H1 (cell line): ENCODE results near the gene OR1G1. TPM values are rescaled to one million over a fixed set of nuclear protein-coding genes. Genes with fewer than 3 reads are reported as not detected.

ENCODE experiments used
- CTCF ChIA-PET: fragments of 300-600 bp; sonication (Branson Sonifier 250); formaldehyde crosslinking; loops from one replicate; lab custom pipeline; 2021; ENCODE audit not compliant: partially characterized antibody; lab: Charles Lee
- POLR2A ChIA-PET: fragments of 300-600 bp; sonication (Branson Sonifier 250); formaldehyde crosslinking; loops from one replicate; lab custom pipeline; 2021; ENCODE audit warnings: inconsistent platforms; ENCODE audit not compliant: partially characterized antibody; lab: Charles Lee
- DNase-seq, 2 experiments: peaks; one replicate each; pipeline versions ENCODE4 v3.0.0 to v3.0.0-alpha.2; 2010 to 2022; ENCODE audit warnings: low spot score in 2 of 2, low read depth in 1 of 2, mixed read lengths in 1 of 2
- FAIRE-seq: peaks from 2 replicates; lab custom pipeline; 2011; peaks lifted over from hg19 to GRCh38; lab: Jason Lieb, UNC
- H2AFZ ChIP-seq: 2 replicates; pipeline ENCODE4 v1.8.1; 2012; ENCODE audit warnings: low read length, inconsistent platforms
- H2AK5ac ChIP-seq: 2 replicates; pipeline ENCODE4 v1.6.1; 2013; ENCODE audit warnings: low read depth, low read length
- H2BK120ac ChIP-seq: replicated peaks from 2 replicates; pipeline ENCODE3; 2013; ENCODE audit warnings: low read depth, low read length, inconsistent platforms
- H2BK12ac ChIP-seq: 2 replicates; pipeline ENCODE4 v1.6.1; 2013; ENCODE audit warnings: low read depth, low read length
- H2BK15ac ChIP-seq: 2 replicates; pipeline ENCODE4 v1.6.1; 2013; ENCODE audit warnings: low read length
- H2BK20ac ChIP-seq: 2 replicates; pipeline ENCODE4 v1.6.1; 2013; ENCODE audit warnings: low read length
- H2BK5ac ChIP-seq: 2 replicates; pipeline ENCODE4 v1.6.1; 2013; ENCODE audit warnings: low read depth, low read length
- H3K14ac ChIP-seq: 2 replicates; pipeline ENCODE4 v1.6.1; 2013; ENCODE audit warnings: inconsistent platforms; ENCODE audit not compliant: insufficient read length
- H3K18ac ChIP-seq: 2 replicates; pipeline ENCODE4 v1.6.1; 2013; ENCODE audit warnings: low read length; ENCODE audit errors: extremely low read depth
- H3K23ac ChIP-seq: 2 replicates; pipeline ENCODE4 v1.6.1; 2013; ENCODE audit warnings: inconsistent platforms; ENCODE audit not compliant: insufficient read length
- H3K23me2 ChIP-seq: 2 replicates; pipeline ENCODE4 v1.6.1; 2013; ENCODE audit warnings: low read depth, low read length
- H3K27ac ChIP-seq: 2 replicates; pipeline ENCODE4 v1.6.1; 2011; ENCODE audit warnings: low read depth, low read length, inconsistent platforms
- H3K27me3 ChIP-seq, 4 experiments: replicated peaks in 1 of 4; 1 replicate in 1 of 4; 2 replicates in 3 of 4; pipeline versions ENCODE4 v1.6.1 to v1.8.1; 2011 to 2013; ENCODE audit warnings: low read length in 3 of 4, mild to moderate bottlenecking in 3 of 4, inconsistent platforms in 2 of 4, mixed read lengths in 2 of 4, moderate library complexity in 1 of 4; ENCODE audit not compliant: control insufficient read depth in 3 of 4, insufficient read depth in 3 of 4; ENCODE audit errors: extremely low read depth in 1 of 4
- H3K36me3 ChIP-seq, 4 experiments: 2 replicates each; pipeline versions ENCODE4 v1.6.1 to v1.8.1; 2011 to 2013; ENCODE audit warnings: mild to moderate bottlenecking in 4 of 4, low read length in 3 of 4, moderate library complexity in 2 of 4, control low read depth in 1 of 4, inconsistent platforms in 1 of 4; ENCODE audit not compliant: insufficient read depth in 4 of 4, control insufficient read depth in 2 of 4
- H3K4ac ChIP-seq: replicated peaks from 2 replicates; pipeline ENCODE3; 2013; ENCODE audit warnings: low read length, low read depth, mixed read lengths, inconsistent platforms; ENCODE audit not compliant: insufficient read length
- H3K4me1 ChIP-seq, 4 experiments: replicated peaks in 1 of 4; 1 replicate in 1 of 4; 2 replicates in 3 of 4; pipeline versions ENCODE4 v1.6.1 to v1.8.1; 2011 to 2013; ENCODE audit warnings: low read length in 3 of 4, inconsistent platforms in 2 of 4, mixed read lengths in 1 of 4; ENCODE audit not compliant: insufficient read depth in 4 of 4, control insufficient read depth in 3 of 4
- H3K4me2 ChIP-seq, 2 experiments: 2 replicates each; pipeline versions ENCODE4 v1.6.1 to v1.8.1; 2011 to 2013; ENCODE audit warnings: low read depth in 2 of 2, low read length in 2 of 2, control low read depth in 1 of 2, inconsistent platforms in 1 of 2, mild to moderate bottlenecking in 1 of 2; ENCODE audit not compliant: insufficient read depth in 1 of 2
- H3K4me3 ChIP-seq, 4 experiments: fragments of 200-600, 300-600 bp in 1 of 4; sonication (generic), shearing (Covaris generic), sonication (Bioruptor Twin) in 1 of 4; 2 replicates each; pipeline versions ENCODE4 v1.5.1 to v1.8.1; 2011 to 2016; ENCODE audit warnings: low read length in 4 of 4, low read depth in 3 of 4, control low read depth in 2 of 4, inconsistent platforms in 2 of 4, mild to moderate bottlenecking in 2 of 4, mixed read lengths in 1 of 4, moderate library complexity in 1 of 4; ENCODE audit not compliant: insufficient read depth in 2 of 4; ENCODE audit errors: extremely low read depth in 1 of 4
- H3K56ac ChIP-seq: replicated peaks from 2 replicates; pipeline ENCODE3; 2013; ENCODE audit warnings: low read depth, mild to moderate bottlenecking, mixed read lengths, low read length, inconsistent platforms; ENCODE audit not compliant: insufficient read length
- H3K79me1 ChIP-seq: 2 replicates; pipeline ENCODE4 v1.6.1; 2013; ENCODE audit warnings: low read depth, low read length, control low read depth
- H3K79me2 ChIP-seq, 2 experiments: 2 replicates each; pipeline versions ENCODE4 v1.6.1 to v1.8.1; 2012 to 2013; ENCODE audit warnings: low read length in 2 of 2, mild to moderate bottlenecking in 2 of 2, inconsistent platforms in 1 of 2; ENCODE audit not compliant: insufficient read depth in 2 of 2, control insufficient read depth in 1 of 2
- H3K9ac ChIP-seq, 4 experiments: replicated peaks in 1 of 4; 1 replicate in 1 of 4; 2 replicates in 3 of 4; pipeline versions ENCODE4 v1.6.1 to v1.8.1; 2011 to 2013; ENCODE audit warnings: low read depth in 3 of 4, low read length in 3 of 4, control low read depth in 2 of 4, mild to moderate bottlenecking in 2 of 4, moderate library complexity in 2 of 4, inconsistent platforms in 1 of 4; ENCODE audit errors: extremely low read depth in 1 of 4
- H3K9me3 ChIP-seq, 2 experiments: 2 replicates each; pipeline versions ENCODE4 v1.6.1 to v1.8.1; 2012 to 2013; ENCODE audit warnings: mild to moderate bottlenecking in 2 of 2, moderate library complexity in 2 of 2, control low read depth in 1 of 2, inconsistent platforms in 1 of 2, low read depth in 1 of 2, low read length in 1 of 2, mixed read lengths in 1 of 2; ENCODE audit not compliant: insufficient read depth in 2 of 2
- H4K20me1 ChIP-seq, 2 experiments: replicated peaks in 1 of 2; 2 replicates each; pipeline versions ENCODE3 to v1.8.1; 2011 to 2013; ENCODE audit warnings: inconsistent platforms in 2 of 2, low read length in 2 of 2, mild to moderate bottlenecking in 1 of 2; ENCODE audit not compliant: insufficient read depth in 2 of 2, control insufficient read depth in 1 of 2
- H4K5ac ChIP-seq: 2 replicates; pipeline ENCODE4 v1.6.1; 2013; ENCODE audit warnings: low read length, low read depth, mixed read lengths, inconsistent platforms; ENCODE audit not compliant: insufficient read length
- H4K8ac ChIP-seq: 2 replicates; pipeline ENCODE4 v1.8.0; 2013; ENCODE audit warnings: mild to moderate bottlenecking, moderate library complexity, low read length, inconsistent platforms; ENCODE audit not compliant: insufficient read depth; ENCODE audit errors: extremely low read depth
- H4K91ac ChIP-seq: replicated peaks from 2 replicates; pipeline ENCODE3; 2013; ENCODE audit warnings: low read length, mixed read lengths, inconsistent platforms; ENCODE audit not compliant: insufficient read length
- BCL11A ChIP-seq, 2 experiments: IDR thresholded peaks; one replicate each; pipeline ENCODE4 v1.6.1; 2011; ENCODE audit warnings: low read depth in 2 of 2, low read length in 2 of 2, mild to moderate bottlenecking in 2 of 2
- CBX5 ChIP-seq: fragments of 300-800, 300-1000 bp; sonication (generic); IDR thresholded peaks from 2 replicates; pipeline ENCODE4 v1.7.1; 2016; ENCODE audit warnings: antibody characterized with exemption, low read length, low read depth
- GABPA ChIP-seq: IDR thresholded peaks from 2 replicates; pipeline ENCODE4 v1.6.1; 2011; ENCODE audit warnings: mild to moderate bottlenecking, low read length, moderate library complexity, borderline replicate concordance; ENCODE audit not compliant: insufficient read depth
- WGBS, 2 experiments: shearing (Covaris generic) in 1 of 2; methylation state at CpG; one replicate each; pipeline versions ENCODE4 v1.1.6 to v1.1.7; 2013 to 2015; ENCODE audit warnings: low lambda C conversion rate in 2 of 2, mixed read lengths in 2 of 2, inconsistent platforms in 1 of 2, low coverage in 1 of 2, missing lambda C conversion rate in 1 of 2; ENCODE audit not compliant: insufficient replicate concordance in 2 of 2, insufficient coverage in 1 of 2, insufficient read length in 1 of 2; ENCODE audit errors: extremely low coverage in 1 of 2, missing lambda C conversion rate in 1 of 2; 5-methylcytosine and 5-hydroxymethylcytosine counted together
- polyA plus RNA-seq, 7 experiments: library from polyadenylated mRNA; depleted of rRNA in 3 of 7; stranded (reverse) in 5 of 7; unstranded in 2 of 7; fragments of >200 nt in 5 of 7; fragments of 200-250 nt in 2 of 7; gene quantifications; 1 replicate in 5 of 7; 2 replicates in 1 of 7; 4 replicates in 1 of 7; pipeline versions ENCODE4 v1.2.1 to v1.2.3, GENCODE V29; 2011 to 2013; ENCODE audit warnings: missing spikeins in 2 of 7, mixed read lengths in 2 of 7
- total RNA-seq: library from RNA; stranded (reverse); fragmentation: NEBNext Ultra II Directional; extraction: Animal tissue kit (Norgen Biotek cat#: 25700); gene quantifications from 2 replicates; pipeline ENCODE4 v1.2.1, GENCODE V29; 2021

Gene OR1G1
- total and polyA plus RNA-seq, 2 of the 8 experiments (the other 6 are each of a cell fraction or from before 2014, with no cell fraction given), result 0.27 to 0.30 TPM

DNA sequence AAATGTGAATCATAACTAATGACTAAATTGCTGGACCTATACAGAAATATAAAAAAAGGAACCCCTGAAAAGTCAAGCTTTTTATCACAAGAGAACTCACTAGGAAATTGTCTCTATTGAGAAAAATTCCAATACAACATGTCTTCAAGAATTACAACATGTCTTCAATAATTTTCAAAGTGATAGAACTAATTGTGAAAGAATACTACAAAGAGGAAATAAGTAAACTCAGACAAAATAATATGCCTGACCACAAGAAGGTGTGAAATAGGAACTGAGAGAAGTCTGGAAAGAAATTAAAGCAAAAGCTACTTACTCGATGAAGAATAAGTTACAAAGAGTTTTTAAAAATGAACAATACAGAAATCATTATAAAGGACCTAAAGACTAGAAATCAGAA, 29.9 kb upstream of the OR1G1 start:
- Histone ChIP-seq H4K91ac (no peak overlapping the region), H3K27ac (no peak overlapping the region), H3K27me3 (no peaks in the 10 kb centered on the region), H3K4me3 (no peak overlapping the region), H3K4me2 (no peak overlapping the region), H3K9ac (no peak overlapping the region), H2AK5ac (no peak overlapping the region), H3K14ac (no peak overlapping the region), H2BK20ac (no peak overlapping the region), H4K5ac (no peak overlapping the region), H2AFZ (no peak overlapping the region), H2BK15ac (no peak overlapping the region), H2BK12ac (no peak overlapping the region), H2BK120ac (no peak overlapping the region), H2BK5ac (no peak overlapping the region), H3K56ac (no peak overlapping the region)
- DNase-seq, result no peak
- WGBS, 2 experiments, result 92% methylated on average over 1 of the region's 1 CpG; no CpG with 5 or more reads in 1 of the 2 experiments
- CTCF ChIA-PET, result no interaction called here
- TF ChIP-seq BCL11A (IDR thresholded peaks at IDR 0.05; ENCODE audit: low read depth in 2 of 2, low read length in 2 of 2) (no peak), CBX5 (no peak), GABPA (no peak)
- TF ChIP-seq, all 59 proteins: peak for 0
- Histone ChIP-seq H3K4me1 (peaks cover 0 to 3% (median 0%) of the 10 kb centered on the region in 4 experiments; a peak in 1 of 7 replicates), H3K23ac (no peak overlapping the region), H3K18ac (no peak overlapping the region), H4K20me1 (no peaks in the 10 kb centered on the region), H3K9me3 (peaks cover 15 to 25% of the 10 kb centered on the region in 2 experiments; a peak in 3 of 4 replicates), H3K4ac (no peak overlapping the region), H3K23me2 (no peaks in the 10 kb centered on the region; the same call in 1 of the 2 replicates), H3K79me1 (no peaks in the 10 kb centered on the region), H3K79me2 (no peaks in the 10 kb centered on the region), H4K8ac (no peak overlapping the region), H3K36me3 (no peaks in the 10 kb centered on the region)
- no peak for FAIRE-seq
- POLR2A ChIA-PET, result no interaction called here
